OCI-M2 (cell line): Measurements from ENCODE around the gene NPY2R.

Experiments
- DNase-seq: peaks from one replicate; lab custom pipeline; 2025; ENCODE audit not compliant: unreplicated experiment; lab: John Stamatoyannopoulos, UW

NPY2R gene

DNA sequence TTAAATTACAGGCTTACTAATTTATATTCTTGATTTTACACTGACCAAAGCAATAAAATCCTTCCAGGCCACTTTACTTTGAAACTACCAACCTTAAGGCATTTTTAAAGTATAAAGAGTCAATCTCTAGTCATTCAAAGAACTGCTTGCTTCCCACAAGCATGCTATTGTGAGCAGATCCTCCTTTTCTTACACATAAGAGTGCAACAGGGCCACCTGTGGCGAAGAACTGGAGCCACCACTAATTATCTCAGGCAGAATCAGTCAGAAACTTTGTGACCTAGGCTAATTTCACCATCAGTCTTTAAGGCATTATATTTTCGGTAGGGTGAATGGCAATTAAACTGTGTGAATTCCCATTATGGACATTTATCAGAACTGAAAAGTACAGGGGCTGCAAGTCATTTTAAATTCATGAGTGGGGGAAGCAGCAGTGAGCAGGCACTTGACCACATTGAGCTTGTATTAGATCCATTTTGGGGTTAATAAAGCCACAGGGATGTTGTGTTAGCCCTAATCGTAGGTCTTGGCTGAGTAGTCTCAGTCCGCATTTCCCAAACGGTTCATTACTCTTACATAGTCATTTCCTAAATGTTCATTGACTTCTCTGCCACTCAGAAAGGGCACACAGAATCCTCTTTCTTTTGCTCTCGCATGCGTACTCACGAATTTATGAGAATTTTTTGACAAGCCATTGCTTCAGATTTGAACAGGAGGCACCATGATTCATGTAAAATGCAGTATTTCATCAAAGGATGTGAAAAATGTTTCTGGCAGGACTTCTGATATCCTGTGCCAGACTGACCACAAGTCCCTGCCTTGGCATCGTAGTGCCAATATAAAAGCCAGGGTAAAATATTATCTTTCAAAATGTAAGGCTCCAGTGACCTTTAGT is 39.8 kb downstream of the NPY2R start:
- DNase-seq = no peak

DNA sequence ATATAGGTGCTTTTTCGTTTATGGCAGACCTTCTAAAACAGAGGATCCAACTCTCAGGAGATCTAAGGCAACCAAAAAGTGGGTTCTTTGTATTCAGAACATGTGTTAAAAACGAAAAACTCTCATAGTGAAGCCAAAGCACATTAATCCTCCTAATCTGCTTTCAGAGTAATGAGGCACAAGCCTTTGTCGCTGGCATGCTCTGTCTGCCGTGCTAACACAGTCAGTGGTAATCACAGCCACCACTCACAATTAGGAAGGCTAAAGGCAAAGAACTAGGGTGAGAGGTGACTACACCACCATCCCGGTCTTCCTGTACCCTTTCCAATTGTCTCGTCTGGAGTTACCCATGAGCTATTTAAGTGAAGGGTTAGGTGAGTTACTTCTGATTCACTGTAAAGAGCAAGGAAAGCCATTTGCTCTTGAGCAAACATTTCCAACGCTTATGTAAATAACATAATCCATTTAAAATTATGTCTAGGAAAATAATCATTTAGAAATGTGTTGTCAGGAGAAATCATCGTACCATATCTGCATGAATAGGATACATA is 40.7 kb downstream of the NPY2R start:
- DNase-seq = no peak

DNA sequence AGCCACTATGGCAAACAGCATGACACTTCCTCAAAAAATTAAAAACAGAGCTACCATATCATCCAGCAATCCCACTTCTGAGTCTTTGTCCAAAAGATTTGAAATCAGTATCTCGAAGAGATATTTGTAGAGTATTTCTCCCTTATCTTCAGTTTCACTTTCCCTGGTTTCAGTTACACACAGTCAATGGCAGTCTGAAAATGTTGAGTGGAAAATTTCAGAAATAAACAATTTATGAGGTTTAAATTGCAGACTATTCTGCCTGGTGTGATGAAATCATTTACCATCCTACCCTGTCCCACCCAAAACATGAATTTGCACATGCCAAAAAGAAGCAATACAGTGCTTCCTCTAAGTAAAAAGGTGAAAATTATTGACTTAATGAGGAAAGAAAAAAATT is 43.9 kb downstream of the NPY2R start:
- no peak for DNase-seq

- no peak for DNase-seq
Measured at GRCh38 chr4:155263480-155263879, 55.0 kb downstream of the NPY2R start.

DNA sequence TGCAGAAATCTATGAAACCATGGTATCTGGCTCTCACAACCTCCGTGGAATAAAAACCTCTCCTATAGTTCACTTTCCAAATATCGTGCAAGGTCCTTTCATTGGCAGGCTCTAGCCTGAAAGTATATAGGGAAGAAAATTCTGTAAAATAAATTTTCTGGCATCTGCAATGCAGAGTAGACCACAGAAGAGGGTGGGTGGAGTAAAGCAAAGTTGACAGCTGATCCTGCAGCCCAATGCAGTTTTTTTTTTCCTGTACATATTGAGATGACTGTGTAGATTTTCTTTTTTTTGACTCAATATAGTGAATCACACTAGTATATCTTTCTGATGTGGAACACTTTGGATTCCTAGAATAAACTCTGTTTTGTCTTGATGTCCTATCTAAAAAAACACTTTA is 56.7 kb downstream of the NPY2R start:
- no peak for DNase-seq
